Endothelial cell of umbilical vein (primary cell): ENCODE results near the gene TSHZ3. TPM values are rescaled to one million over a fixed set of nuclear protein-coding genes. Genes with fewer than 3 reads are reported as not detected.

Source experiments
- BruUV-seq: library from RNA; stranded (reverse); fragments of 400-500 nt; replicated peaks from 2 replicates; lab custom pipeline; 2021; lab: Mats Ljungman, UMichigan
- CTCF ChIA-PET: fragments of 300-600, 350-600 bp; sonication (Branson Sonifier 250); formaldehyde crosslinking; loops from one replicate; lab custom pipeline; 2021; ENCODE audit warnings: antibody characterized with exemption, inconsistent platforms; lab: Charles Lee
- POLR2A ChIA-PET: fragments of 300-600, 350-600 bp; sonication (Branson Sonifier 250); formaldehyde crosslinking; loops from one replicate; lab custom pipeline; 2021; ENCODE audit warnings: antibody characterized with exemption, inconsistent platforms; lab: Charles Lee
- DNase-seq: peaks from one replicate; pipeline ENCODE4 v3.0.0-alpha.2; 2011; ENCODE audit warnings: low read depth, low spot score
- FAIRE-seq: peaks from 2 replicates; lab custom pipeline; 2011; peaks lifted over from hg19 to GRCh38; lab: Jason Lieb, UNC
- H2AFZ ChIP-seq: 2 replicates; pipeline ENCODE4 v1.6.0; 2012; ENCODE audit warnings: low read depth, low read length, control low read depth, inconsistent platforms
- H3K27ac ChIP-seq: 2 replicates; pipeline ENCODE4 v1.5.1; 2011; ENCODE audit warnings: low read depth, mild to moderate bottlenecking, control low read depth, low read length, moderate library complexity; ENCODE audit not compliant: insufficient read depth
- H3K27me3 ChIP-seq, 2 experiments: 2 replicates each; pipeline versions ENCODE4 v1.6.0 to v1.6.1; 2011; ENCODE audit warnings: low read length in 2 of 2, mixed read lengths in 1 of 2; ENCODE audit not compliant: control insufficient read depth in 2 of 2, insufficient read depth in 2 of 2
- H3K36me3 ChIP-seq, 2 experiments: 2 replicates in 1 of 2; 3 replicates in 1 of 2; pipeline ENCODE4 v1.5.1; 2011; ENCODE audit warnings: low read length in 2 of 2, mild to moderate bottlenecking in 1 of 2, moderate library complexity in 1 of 2; ENCODE audit not compliant: control insufficient read depth in 2 of 2, insufficient read depth in 2 of 2; ENCODE audit errors: extremely low read depth in 1 of 2
- H3K4me1 ChIP-seq: 3 replicates; pipeline ENCODE4 v1.5.1; 2011; ENCODE audit warnings: mild to moderate bottlenecking, low read length; ENCODE audit not compliant: control insufficient read depth, insufficient read depth; ENCODE audit errors: extremely low read depth
- H3K4me2 ChIP-seq: 2 replicates; pipeline ENCODE4 v1.6.1; 2011; ENCODE audit warnings: low read length, control low read depth, mixed read lengths; ENCODE audit not compliant: insufficient read depth
- H3K4me3 ChIP-seq, 3 experiments: fragments of 200-600 bp in 1 of 3; sonication (generic), shearing (Covaris generic) in 1 of 3; replicated peaks in 1 of 3; 2 replicates each; pipeline ENCODE4 v1.5.1; 2011 to 2016; ENCODE audit warnings: control low read depth in 3 of 3, low read length in 3 of 3, mild to moderate bottlenecking in 2 of 3, inconsistent platforms in 1 of 3, low read depth in 1 of 3, moderate library complexity in 1 of 3; ENCODE audit not compliant: insufficient read depth in 1 of 3
- H3K79me2 ChIP-seq: 2 replicates; pipeline ENCODE4 v1.6.0; 2012; ENCODE audit warnings: low read length, inconsistent platforms; ENCODE audit not compliant: control insufficient read depth, insufficient read depth
- H3K9ac ChIP-seq: replicated peaks from 2 replicates; pipeline ENCODE3; 2011; ENCODE audit warnings: low read length, control low read depth; ENCODE audit not compliant: insufficient read depth; ENCODE audit errors: extremely low read depth
- H3K9me1 ChIP-seq: replicated peaks from 3 replicates; pipeline ENCODE4 v1.6.0; 2011; ENCODE audit warnings: mild to moderate bottlenecking, low read length; ENCODE audit not compliant: control insufficient read depth, insufficient read depth; ENCODE audit errors: extremely low read depth
- H3K9me3 ChIP-seq: replicated peaks from 2 replicates; pipeline ENCODE4 v1.5.1; 2012; ENCODE audit warnings: low read length, inconsistent platforms; ENCODE audit not compliant: control insufficient read depth, insufficient read depth
- H4K20me1 ChIP-seq: replicated peaks from 2 replicates; pipeline ENCODE3; 2011; ENCODE audit warnings: mild to moderate bottlenecking, low read length; ENCODE audit not compliant: control insufficient read depth, insufficient read depth; ENCODE audit errors: extremely low read depth
- EZH2 ChIP-seq: IDR thresholded peaks from 2 replicates; pipeline ENCODE4 v1.6.1; 2012; ENCODE audit warnings: borderline replicate concordance, low read depth, mild to moderate bottlenecking, moderate library complexity, low read length, inconsistent platforms; ENCODE audit not compliant: severe bottlenecking
- FOS ChIP-seq: IDR thresholded peaks from 2 replicates; pipeline ENCODE4 v1.6.1; 2011; ENCODE audit warnings: mild to moderate bottlenecking, low read length, moderate library complexity, borderline replicate concordance; ENCODE audit not compliant: insufficient read depth
- GATA2 ChIP-seq: IDR thresholded peaks from 2 replicates; pipeline ENCODE4 v1.7.0; 2011; ENCODE audit warnings: low read depth, mild to moderate bottlenecking, moderate library complexity, mixed read lengths, low read length; ENCODE audit not compliant: insufficient read length, insufficient read depth
- JUN ChIP-seq: IDR thresholded peaks from 2 replicates; pipeline ENCODE4 v1.6.1; 2011; ENCODE audit warnings: borderline replicate concordance, low read depth; ENCODE audit not compliant: insufficient read length, insufficient read depth
- MYC ChIP-seq: IDR thresholded peaks from one replicate; pipeline ENCODE4 v1.6.1; 2011; ENCODE audit warnings: mild to moderate bottlenecking, low read depth, low read length
- POLR2A ChIP-seq: IDR thresholded peaks from 2 replicates; pipeline ENCODE4 v1.6.1; 2012; ENCODE audit warnings: low read depth, mild to moderate bottlenecking, control low read depth, low read length
- POLR2AphosphoS5 ChIP-seq: IDR thresholded peaks from 2 replicates; pipeline ENCODE4 v1.6.1; 2012; ENCODE audit warnings: low read depth, mild to moderate bottlenecking, control low read depth, low read length, moderate library complexity; ENCODE audit not compliant: insufficient read depth
- dilution Hi-C: fragments of 300-500 bp; cut with MboI; formaldehyde crosslinking; loops from one replicate; pipeline ENCODE4 v1.15.0; 2019; ENCODE audit warnings: low sequenced_read_pairs; ENCODE audit not compliant: extremely low pct_ligation_motif_present
- intact Hi-C: fragments of 100-400 bp; cut with micrococcal nuclease; formaldehyde crosslinking; loops from one replicate; pipeline ENCODE4 v1.10.0; 2022
- polyA plus RNA-seq, 4 experiments: library from polyadenylated mRNA; depleted of rRNA in 3 of 4; stranded (reverse) in 3 of 4; unstranded in 1 of 4; fragments of >200 nt; gene quantifications; 2 replicates each; pipeline versions ENCODE4 v1.2.1 to v1.2.3, GENCODE V29; 2011 to 2012; ENCODE audit warnings: missing spikeins in 1 of 4
- total RNA-seq: library from RNA; stranded (reverse); gene quantifications from 2 replicates; pipeline ENCODE4 v1.2.3, GENCODE V29; 2021
- TF ChIP-seq, protein P1 (sequence below), 2 donors: IDR thresholded peaks; 1 replicate in 1 of 2; 2 replicates in 1 of 2; pipeline ENCODE4 v1.5.1; 2011; ENCODE audit warnings: low read length in 2 of 2, mild to moderate bottlenecking in 2 of 2, moderate library complexity in 2 of 2, control low read depth in 1 of 2, inconsistent platforms in 1 of 2, low read depth in 1 of 2; ENCODE audit not compliant: insufficient read depth in 1 of 2; ENCODE audit errors: extremely low read depth in 1 of 2
- TF ChIP-seq, protein P2 (sequence below): IDR thresholded peaks from 2 replicates; pipeline ENCODE4 v1.6.1; 2011; ENCODE audit not compliant: insufficient read depth, insufficient read length

Gene TSHZ3
- total and polyA plus RNA-seq, 2 donors (not counting 3 experiments of a cell fraction or from before 2014, with no cell fraction given) = 1.2 to 6.2 TPM

DNA sequence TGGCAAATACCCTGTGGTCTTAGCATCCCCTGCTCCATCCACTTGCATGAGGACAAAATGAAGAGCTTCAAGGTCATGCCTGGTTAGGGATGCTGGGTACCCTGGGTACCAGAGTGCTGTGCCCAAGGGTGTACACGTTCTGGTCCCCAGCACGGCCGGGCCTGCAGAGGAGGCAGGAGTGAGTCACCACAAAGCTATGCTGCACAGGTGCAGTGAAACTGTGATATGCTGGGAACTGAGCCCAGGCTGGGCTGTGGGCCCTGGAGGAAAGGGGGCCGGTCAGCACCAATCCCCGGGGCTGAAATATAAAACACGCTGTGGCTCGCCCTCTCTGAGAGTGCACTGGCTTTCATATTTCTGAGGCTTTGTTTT lies 95.1 kb downstream of the TSHZ3 start:
- no TSS peak for BruUV-seq
- Histone ChIP-seq H3K9ac (no peak overlapping the region), H3K4me3 (no peak overlapping the region), H3K27ac (no peak overlapping the region), H4K20me1 (no peaks in the 10 kb centered on the region), H3K4me1 (no peaks in the 10 kb centered on the region), H2AFZ (no peak overlapping the region), H3K79me2 (no peaks in the 10 kb centered on the region), H3K9me3 (no peaks in the 10 kb centered on the region), H3K4me2 (no peak overlapping the region), H3K36me3 (no peaks in the 10 kb centered on the region), H3K27me3 (no peaks in the 10 kb centered on the region), H3K9me1 (no peaks in the 10 kb centered on the region)
- dilution Hi-C loops (no loop called here), intact Hi-C loops (no loop called here)
- POLR2A ChIA-PET = no interaction called here
- DNase-seq = no peak
- TF ChIP-seq POLR2A (no peak), EZH2 (no peak), POLR2AphosphoS5 (no peak), JUN (no peak), FOS (no peak), GATA2 (no peak), MYC (no peak)
- TF ChIP-seq, protein P1, sequence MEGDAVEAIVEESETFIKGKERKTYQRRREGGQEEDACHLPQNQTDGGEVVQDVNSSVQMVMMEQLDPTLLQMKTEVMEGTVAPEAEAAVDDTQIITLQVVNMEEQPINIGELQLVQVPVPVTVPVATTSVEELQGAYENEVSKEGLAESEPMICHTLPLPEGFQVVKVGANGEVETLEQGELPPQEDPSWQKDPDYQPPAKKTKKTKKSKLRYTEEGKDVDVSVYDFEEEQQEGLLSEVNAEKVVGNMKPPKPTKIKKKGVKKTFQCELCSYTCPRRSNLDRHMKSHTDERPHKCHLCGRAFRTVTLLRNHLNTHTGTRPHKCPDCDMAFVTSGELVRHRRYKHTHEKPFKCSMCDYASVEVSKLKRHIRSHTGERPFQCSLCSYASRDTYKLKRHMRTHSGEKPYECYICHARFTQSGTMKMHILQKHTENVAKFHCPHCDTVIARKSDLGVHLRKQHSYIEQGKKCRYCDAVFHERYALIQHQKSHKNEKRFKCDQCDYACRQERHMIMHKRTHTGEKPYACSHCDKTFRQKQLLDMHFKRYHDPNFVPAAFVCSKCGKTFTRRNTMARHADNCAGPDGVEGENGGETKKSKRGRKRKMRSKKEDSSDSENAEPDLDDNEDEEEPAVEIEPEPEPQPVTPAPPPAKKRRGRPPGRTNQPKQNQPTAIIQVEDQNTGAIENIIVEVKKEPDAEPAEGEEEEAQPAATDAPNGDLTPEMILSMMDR (IDR thresholded peaks at IDR 0.05; ENCODE audit: extremely low read depth in 1 of 2, insufficient read depth in 1 of 2, low read depth in 1 of 2, low read length in 2 of 2) = no peak
- TF ChIP-seq, protein P2, sequence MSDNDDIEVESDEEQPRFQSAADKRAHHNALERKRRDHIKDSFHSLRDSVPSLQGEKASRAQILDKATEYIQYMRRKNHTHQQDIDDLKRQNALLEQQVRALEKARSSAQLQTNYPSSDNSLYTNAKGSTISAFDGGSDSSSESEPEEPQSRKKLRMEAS = no peak
- CTCF ChIA-PET = no interaction called here
- FAIRE-seq = no peak
